GM23338 (cell line): ENCODE measurements around the gene NCLN. TPM values are rescaled to one million over a fixed set of nuclear protein-coding genes. Genes with fewer than 3 reads are reported as not detected.

Source experiments
- CREB1 ChIP-seq: fragments of 250-450 bp; sonication (Bioruptor Pico); IDR thresholded peaks from 2 replicates; pipeline ENCODE4 v1.5.0; 2020; ENCODE audit warnings: low read depth, mild to moderate bottlenecking, moderate library complexity
- EZH2 ChIP-seq: fragments of 200-600 bp; sonication (generic); IDR thresholded peaks from one replicate; pipeline ENCODE4 v1.8.0; 2017; ENCODE audit warnings: antibody characterized with exemption, mild to moderate bottlenecking, low read depth; ENCODE audit not compliant: unreplicated experiment
- EZH2phosphoT487 ChIP-seq: fragments of 200-600 bp; sonication (generic); IDR thresholded peaks from one replicate; pipeline ENCODE4 v1.8.1; 2018; ENCODE audit warnings: antibody characterized with exemption; ENCODE audit not compliant: unreplicated experiment
- NANOG ChIP-seq: IDR thresholded peaks from 2 replicates; pipeline ENCODE4 v1.6.1; 2016; ENCODE audit warnings: antibody characterized with exemption, borderline replicate concordance
- POLR2AphosphoS5 ChIP-seq: IDR thresholded peaks from 2 replicates; pipeline ENCODE4 v1.6.1; 2016; ENCODE audit warnings: antibody characterized with exemption, low read depth
- STAT1 ChIP-seq: IDR thresholded peaks from one replicate; pipeline ENCODE4 v1.6.1; 2016; ENCODE audit warnings: antibody characterized with exemption; ENCODE audit not compliant: unreplicated experiment
- ZNF114 ChIP-seq: fragments of 250-450 bp; sonication (Bioruptor Pico); IDR thresholded peaks from 2 replicates; pipeline ENCODE4 v1.5.0; 2020; ENCODE audit warnings: mild to moderate bottlenecking, moderate library complexity
- ZNF331 ChIP-seq: fragments of 250-450 bp; sonication (Bioruptor Pico); IDR thresholded peaks from 2 replicates; pipeline ENCODE4 v1.5.0; 2020; ENCODE audit warnings: low read depth, mild to moderate bottlenecking, moderate library complexity
- polyA plus RNA-seq: library from polyadenylated mRNA; unstranded; fragments of >200 nt; fragmentation: Nextera tagmentation; extraction: Ambion mirVana; gene quantifications from 2 replicates; pipeline ENCODE4 v1.2.1, GENCODE V29; 2016
- total RNA-seq: library from RNA; depleted of rRNA; stranded (reverse); fragments of >200 nt; shearing (Covaris generic); gene quantifications from 2 replicates; pipeline ENCODE4 v1.2.3, GENCODE V29; 2014
- TF ChIP-seq, protein P1 (sequence below): fragments of 250-450 bp; sonication (Bioruptor Pico); IDR thresholded peaks from 2 replicates; pipeline ENCODE4 v1.5.0; 2020; ENCODE audit warnings: mild to moderate bottlenecking, moderate library complexity
- TF ChIP-seq, protein P2 (sequence below): IDR thresholded peaks from one replicate; pipeline ENCODE4 v1.6.1; 2018; ENCODE audit warnings: antibody characterized with exemption; ENCODE audit not compliant: unreplicated experiment

The NCLN gene
- total and polyA plus RNA-seq, 2 experiments from 2014 or later: 85.6 to 125 TPM

DNA sequence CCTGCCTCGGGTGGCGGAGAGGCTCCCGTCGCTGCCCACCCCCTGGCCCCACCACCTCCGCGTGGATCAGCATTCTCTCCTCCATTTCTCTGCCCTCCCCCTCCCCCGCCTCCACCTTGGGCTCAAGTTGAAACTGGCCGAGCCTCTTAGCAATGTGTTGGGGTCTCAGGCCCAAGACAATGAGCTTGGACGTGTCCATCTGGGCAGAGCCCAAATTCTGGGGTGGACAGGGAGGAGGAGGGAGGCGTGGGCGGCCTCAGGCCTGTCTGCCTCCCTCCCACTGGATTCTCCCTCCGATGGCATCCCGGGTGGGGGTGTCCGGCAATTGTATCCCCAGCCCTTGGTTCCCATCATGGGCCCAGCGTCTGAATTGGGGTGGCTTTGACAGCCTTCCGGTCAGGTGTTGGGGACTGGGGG is 40.0 kb downstream of the NCLN start (continued):
- TF ChIP-seq, protein P1, sequence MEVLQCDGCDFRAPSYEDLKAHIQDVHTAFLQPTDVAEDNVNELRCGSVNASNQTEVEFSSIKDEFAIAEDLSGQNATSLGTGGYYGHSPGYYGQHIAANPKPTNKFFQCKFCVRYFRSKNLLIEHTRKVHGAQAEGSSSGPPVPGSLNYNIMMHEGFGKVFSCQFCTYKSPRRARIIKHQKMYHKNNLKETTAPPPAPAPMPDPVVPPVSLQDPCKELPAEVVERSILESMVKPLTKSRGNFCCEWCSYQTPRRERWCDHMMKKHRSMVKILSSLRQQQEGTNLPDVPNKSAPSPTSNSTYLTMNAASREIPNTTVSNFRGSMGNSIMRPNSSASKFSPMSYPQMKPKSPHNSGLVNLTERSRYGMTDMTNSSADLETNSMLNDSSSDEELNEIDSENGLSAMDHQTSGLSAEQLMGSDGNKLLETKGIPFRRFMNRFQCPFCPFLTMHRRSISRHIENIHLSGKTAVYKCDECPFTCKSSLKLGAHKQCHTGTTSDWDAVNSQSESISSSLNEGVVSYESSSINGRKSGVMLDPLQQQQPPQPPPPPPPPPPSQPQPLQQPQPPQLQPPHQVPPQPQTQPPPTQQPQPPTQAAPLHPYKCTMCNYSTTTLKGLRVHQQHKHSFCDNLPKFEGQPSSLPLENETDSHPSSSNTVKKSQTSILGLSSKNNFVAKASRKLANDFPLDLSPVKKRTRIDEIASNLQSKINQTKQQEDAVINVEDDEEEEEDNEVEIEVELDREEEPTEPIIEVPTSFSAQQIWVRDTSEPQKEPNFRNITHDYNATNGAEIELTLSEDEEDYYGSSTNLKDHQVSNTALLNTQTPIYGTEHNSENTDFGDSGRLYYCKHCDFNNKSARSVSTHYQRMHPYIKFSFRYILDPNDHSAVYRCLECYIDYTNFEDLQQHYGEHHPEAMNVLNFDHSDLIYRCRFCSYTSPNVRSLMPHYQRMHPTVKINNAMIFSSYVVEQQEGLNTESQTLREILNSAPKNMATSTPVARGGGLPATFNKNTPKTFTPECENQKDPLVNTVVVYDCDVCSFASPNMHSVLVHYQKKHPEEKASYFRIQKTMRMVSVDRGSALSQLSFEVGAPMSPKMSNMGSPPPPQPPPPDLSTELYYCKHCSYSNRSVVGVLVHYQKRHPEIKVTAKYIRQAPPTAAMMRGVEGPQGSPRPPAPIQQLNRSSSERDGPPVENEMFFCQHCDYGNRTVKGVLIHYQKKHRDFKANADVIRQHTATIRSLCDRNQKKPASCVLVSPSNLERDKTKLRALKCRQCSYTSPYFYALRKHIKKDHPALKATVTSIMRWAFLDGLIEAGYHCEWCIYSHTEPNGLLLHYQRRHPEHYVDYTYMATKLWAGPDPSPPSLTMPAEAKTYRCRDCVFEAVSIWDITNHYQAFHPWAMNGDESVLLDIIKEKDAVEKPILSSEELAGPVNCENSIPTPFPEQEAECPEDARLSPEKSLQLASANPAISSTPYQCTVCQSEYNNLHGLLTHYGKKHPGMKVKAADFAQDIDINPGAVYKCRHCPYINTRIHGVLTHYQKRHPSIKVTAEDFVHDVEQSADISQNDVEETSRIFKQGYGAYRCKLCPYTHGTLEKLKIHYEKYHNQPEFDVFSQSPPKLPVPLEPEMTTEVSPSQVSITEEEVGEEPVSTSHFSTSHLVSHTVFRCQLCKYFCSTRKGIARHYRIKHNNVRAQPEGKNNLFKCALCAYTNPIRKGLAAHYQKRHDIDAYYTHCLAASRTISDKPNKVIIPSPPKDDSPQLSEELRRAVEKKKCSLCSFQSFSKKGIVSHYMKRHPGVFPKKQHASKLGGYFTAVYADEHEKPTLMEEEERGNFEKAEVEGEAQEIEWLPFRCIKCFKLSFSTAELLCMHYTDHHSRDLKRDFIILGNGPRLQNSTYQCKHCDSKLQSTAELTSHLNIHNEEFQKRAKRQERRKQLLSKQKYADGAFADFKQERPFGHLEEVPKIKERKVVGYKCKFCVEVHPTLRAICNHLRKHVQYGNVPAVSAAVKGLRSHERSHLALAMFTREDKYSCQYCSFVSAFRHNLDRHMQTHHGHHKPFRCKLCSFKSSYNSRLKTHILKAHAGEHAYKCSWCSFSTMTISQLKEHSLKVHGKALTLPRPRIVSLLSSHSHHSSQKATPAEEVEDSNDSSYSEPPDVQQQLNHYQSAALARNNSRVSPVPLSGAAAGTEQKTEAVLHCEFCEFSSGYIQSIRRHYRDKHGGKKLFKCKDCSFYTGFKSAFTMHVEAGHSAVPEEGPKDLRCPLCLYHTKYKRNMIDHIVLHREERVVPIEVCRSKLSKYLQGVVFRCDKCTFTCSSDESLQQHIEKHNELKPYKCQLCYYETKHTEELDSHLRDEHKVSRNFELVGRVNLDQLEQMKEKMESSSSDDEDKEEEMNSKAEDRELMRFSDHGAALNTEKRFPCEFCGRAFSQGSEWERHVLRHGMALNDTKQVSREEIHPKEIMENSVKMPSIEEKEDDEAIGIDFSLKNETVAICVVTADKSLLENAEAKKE: no peak
- no peak for TF ChIP-seq ZNF331
- no peak for TF ChIP-seq ZNF114 (CRISPR knock-in tag)
- TF ChIP-seq, protein P2, sequence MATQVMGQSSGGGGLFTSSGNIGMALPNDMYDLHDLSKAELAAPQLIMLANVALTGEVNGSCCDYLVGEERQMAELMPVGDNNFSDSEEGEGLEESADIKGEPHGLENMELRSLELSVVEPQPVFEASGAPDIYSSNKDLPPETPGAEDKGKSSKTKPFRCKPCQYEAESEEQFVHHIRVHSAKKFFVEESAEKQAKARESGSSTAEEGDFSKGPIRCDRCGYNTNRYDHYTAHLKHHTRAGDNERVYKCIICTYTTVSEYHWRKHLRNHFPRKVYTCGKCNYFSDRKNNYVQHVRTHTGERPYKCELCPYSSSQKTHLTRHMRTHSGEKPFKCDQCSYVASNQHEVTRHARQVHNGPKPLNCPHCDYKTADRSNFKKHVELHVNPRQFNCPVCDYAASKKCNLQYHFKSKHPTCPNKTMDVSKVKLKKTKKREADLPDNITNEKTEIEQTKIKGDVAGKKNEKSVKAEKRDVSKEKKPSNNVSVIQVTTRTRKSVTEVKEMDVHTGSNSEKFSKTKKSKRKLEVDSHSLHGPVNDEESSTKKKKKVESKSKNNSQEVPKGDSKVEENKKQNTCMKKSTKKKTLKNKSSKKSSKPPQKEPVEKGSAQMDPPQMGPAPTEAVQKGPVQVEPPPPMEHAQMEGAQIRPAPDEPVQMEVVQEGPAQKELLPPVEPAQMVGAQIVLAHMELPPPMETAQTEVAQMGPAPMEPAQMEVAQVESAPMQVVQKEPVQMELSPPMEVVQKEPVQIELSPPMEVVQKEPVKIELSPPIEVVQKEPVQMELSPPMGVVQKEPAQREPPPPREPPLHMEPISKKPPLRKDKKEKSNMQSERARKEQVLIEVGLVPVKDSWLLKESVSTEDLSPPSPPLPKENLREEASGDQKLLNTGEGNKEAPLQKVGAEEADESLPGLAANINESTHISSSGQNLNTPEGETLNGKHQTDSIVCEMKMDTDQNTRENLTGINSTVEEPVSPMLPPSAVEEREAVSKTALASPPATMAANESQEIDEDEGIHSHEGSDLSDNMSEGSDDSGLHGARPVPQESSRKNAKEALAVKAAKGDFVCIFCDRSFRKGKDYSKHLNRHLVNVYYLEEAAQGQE: no peak
- TF ChIP-seq STAT1: no peak
- TF ChIP-seq EZH2phosphoT487: no peak
- no peak for TF ChIP-seq EZH2
- TF ChIP-seq NANOG: no peak
- TF ChIP-seq POLR2AphosphoS5: no peak
- TF ChIP-seq CREB1 (CRISPR knock-in tag): no peak
